Activated CD4-positive, alpha-beta T cell treated with anti-CD3 and anti-CD28 coated beads, Interleukin-10, Interleukin-2, amounts not matched to agents 100 ng/mL and 50 ng/mL, durations not matched to agents 16 hours and 8 hours (primary cell): ENCODE data around the gene ANKRD44.
"Not testable (repeated sequence)": the region's sequence is repeated elsewhere in the genome, so short reads cannot be mapped to it uniquely, and the experiment has no call there.

Experiments used
- DNase-seq: peaks from one replicate; pipeline ENCODE4 v3.0.0-alpha.2; 2020

Gene ANKRD44

GRCh38 chr2:197315371-197315770 is 4.8 kb upstream of the ANKRD44 start:
- DNase-seq, result no peak

GRCh38 chr2:197312186-197312585 is 1.6 kb upstream of the ANKRD44 start:
- no peak for DNase-seq

GRCh38 chr2:197311421-197312033 is 947 bp upstream of the ANKRD44 start:
- DNase-seq, result peak; percentile 34

GRCh38 chr2:197310987-197311420 is 424 bp upstream of the ANKRD44 start:
- no peak for DNase-seq

DNA sequence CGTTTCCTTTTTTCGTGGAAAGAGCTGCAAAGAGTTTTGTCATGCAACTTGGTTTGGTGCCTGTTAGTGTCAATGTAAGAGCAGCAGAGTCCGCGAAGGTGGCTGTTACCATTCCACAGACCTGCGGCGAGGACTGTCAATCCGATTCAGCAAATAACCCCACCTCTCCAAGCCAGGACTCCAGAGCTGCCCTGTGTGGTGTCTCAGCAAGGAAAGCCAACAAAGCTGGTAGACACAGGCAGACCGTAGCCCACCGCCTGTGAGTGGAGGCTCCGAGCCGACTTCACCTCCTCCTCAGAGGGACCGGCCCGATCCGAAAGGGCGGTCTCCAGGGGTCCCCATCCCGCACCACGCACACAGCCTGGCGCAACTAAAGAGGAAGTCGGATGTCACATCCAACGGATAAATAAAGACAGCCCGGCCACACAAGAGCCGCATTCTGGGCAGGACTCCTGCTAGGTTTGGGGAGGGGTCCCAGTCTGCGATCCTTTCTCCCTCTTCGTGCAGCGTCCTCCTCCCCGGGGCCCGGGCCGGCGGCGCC is 819 bp downstream of the ANKRD44 start:
- DNase-seq, result peak; percentile 72

DNA sequence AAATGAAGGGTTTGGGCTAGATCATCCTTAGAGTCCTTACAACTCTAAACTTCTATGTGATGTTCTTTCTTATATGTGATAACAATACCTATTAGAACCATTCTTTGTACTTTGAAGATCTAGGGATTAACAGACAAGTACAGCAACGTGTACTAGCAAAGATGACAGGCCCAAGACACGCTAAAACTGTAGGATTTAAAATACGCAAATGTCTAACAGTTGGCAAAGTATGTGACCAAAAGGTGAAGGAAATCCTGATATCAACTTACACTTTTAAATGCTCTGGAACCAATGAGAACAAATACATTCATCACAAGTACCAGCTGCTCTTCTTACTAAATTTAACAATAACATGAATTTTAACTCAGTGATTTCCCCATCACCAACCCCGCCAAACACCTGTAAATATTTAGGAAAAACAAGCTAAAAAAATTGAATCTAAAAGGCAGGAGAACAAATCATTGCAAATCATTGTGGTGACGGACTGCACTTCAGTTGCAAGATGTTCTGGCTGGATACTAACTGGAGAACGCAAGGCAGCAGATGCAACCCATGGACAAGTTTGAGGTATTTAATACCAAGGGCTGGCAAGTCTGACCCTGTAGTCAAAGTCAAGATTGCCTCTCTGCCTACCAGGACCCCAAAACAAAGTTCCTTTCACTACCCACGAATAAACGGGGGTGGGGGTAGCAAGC is 1.4 kb downstream of the ANKRD44 start:
- DNase-seq, result no peak

DNA sequence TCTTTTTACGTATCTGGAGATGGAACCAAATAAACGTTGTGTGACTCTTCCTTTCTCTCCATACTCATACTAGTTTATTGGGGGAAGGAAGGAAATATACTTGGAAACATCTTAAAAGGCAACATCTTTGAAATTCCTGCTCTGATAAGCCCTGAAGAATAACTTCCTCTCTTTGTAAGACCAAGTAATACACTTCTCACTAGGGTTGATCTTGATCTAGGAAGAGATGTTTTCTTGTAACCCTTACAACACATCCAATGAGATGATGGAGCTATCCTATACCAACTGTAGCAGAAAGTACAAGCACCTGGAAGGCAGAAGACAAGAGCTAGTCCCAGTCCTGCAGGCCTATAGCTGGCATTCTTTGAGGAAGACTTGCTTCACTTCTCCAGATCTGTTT is 2.0 kb downstream of the ANKRD44 start:
- DNase-seq, result peak; percentile 51

GRCh38 chr2:197307933-197308521 is 2.6 kb downstream of the ANKRD44 start:
- peak; percentile 82 for DNase-seq

DNA sequence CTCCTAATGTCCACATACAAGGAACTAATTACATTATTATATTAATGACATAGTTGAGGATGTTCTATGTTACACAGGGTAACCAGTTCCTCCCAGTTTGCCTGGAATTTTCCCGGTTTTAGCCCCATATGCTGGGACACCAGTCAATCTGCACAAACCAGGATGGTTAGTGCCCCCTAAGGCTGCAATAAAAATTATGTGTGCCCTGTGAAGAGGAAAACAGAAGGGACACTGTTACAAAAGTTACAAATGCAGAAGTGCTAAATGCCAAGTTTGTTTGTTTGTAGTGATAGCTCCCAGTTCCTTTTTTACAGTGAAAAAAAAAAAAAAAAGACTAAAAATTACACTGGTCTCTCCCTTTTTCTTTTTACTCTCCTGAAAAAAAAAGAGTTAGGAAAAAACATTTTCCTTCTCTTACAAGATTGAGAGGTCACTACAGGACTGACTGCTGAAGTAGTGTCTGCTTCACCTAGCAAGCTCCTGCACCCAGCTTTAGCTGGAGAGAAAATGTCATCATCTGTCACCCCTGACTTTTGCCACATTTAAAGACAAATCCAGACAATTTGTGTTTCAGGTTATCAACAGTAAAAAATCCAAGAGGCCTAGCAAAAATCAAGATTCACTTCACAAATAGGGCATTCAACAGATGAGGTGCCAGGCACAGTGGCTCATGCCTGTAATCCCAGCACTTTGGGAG is 3.2 kb downstream of the ANKRD44 start:
- DNase-seq, result no peak

DNA sequence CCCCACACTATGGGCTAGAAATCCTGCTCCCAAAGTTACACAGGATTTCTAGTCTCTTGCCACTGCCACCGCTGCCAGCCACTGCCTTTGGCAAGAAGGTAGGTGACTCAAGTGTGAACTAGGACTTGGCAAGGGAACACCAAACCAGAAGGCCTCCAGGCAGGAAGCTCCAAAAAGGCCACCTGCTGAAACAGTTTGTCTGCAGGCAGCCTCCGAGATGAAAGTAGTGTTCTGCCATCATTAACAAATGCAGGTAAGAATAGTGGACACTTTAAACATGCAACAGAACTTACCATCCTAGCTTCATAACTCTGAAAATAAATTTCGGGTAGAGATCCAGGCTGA is 3.9 kb downstream of the ANKRD44 start:
- DNase-seq, result peak; percentile 77

GRCh38 chr2:197306024-197306695 is 4.4 kb downstream of the ANKRD44 start:
- DNase-seq, result no peak

GRCh38 chr2:197304556-197305011 is 6.0 kb downstream of the ANKRD44 start:
- peak; percentile 82 for DNase-seq

- no peak for DNase-seq
These were observed 10.4 kb downstream of the ANKRD44 start for GRCh38 chr2:197300139-197300538.

- no peak for DNase-seq
These were observed 12.0 kb downstream of the ANKRD44 start for GRCh38 chr2:197298609-197299008.

DNA sequence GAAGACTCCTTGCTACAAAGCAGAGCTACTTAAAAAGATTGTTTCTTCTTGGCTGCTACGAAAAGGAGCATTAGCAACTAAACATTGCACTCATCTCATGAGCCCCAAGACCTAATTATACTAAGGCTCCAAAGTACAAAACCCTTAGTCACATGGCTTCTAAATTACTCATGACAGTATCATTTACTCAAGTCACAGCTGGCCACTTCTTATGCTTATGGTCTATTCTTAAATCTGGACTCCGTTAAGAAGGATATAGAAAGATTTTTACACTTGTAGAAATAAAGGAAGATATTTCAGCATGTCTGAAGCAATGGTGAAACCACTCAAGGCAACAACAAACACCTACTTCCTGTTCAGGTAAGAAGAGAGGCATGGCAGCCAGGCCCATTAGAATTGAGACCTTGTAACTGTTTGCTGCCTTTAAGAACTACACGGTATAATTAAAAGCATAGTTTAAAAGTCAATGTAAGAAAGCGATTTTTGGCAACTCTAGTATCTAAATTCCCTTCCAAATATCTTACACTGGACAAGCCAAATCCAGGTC is 12.7 kb downstream of the ANKRD44 start:
- peak; percentile 76 for DNase-seq

DNA sequence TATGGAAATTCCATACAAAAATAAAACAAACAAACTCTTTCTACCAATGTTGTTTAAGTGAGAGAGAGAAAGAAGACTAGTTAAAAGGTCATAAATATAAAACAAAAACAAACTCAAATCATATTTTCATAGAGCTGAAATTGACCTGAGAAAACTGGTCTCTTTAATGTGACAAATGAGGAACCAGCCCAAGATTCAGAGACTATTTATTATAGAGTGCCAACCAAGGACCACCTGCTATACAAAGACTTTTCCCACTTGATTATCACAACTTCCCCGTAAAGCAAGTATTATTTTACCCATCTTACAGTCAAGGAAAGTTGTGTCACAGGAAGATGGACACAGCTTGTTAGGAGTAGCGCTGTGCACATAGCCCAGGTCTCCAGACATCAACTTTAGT is 13.3 kb downstream of the ANKRD44 start:
- DNase-seq, result no peak

GRCh38 chr2:197296835-197297234 is 13.7 kb downstream of the ANKRD44 start:
- peak; percentile 59 for DNase-seq

DNA sequence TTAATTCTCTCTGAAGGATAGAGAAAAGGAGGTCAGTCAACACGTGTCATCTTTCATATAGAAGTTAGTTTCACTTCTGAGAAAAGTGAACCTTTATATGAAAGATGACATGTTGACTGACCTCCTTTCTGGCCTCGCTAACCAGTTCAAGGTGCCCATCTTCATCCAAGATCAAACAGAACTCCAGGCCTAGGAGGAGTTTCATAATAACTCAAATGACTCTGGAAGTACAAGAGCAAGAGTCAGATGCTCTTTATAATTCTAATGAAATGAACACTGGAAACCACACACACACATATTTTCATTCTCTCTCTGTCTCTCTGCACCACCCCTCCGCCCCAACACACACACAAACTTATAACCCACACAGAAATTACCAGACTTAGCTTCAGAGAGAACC is 16.3 kb downstream of the ANKRD44 start:
- DNase-seq, result peak; percentile 72

- peak; percentile 73 for DNase-seq
These were observed 17.1 kb downstream of the ANKRD44 start for GRCh38 chr2:197293252-197294007.

DNA sequence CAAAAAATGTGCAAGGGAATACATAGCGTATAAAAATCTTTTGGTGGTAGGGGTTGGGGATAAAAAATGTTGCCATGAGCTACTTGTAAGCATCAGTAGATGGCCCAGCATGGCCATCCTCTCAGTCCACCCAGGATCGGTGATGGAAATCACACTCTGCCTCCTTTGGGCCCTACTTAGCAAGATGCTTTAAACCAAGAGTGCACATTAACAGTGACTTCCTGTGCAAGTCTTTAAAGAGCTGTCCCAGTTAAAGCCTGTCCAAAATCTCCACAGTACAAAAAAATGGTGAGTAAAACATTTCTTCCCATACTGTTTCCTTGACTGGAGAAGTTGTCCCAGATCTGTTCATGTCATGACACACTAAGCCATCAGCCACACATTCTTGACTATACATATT is 18.0 kb downstream of the ANKRD44 start:
- peak; percentile 51 for DNase-seq

DNA sequence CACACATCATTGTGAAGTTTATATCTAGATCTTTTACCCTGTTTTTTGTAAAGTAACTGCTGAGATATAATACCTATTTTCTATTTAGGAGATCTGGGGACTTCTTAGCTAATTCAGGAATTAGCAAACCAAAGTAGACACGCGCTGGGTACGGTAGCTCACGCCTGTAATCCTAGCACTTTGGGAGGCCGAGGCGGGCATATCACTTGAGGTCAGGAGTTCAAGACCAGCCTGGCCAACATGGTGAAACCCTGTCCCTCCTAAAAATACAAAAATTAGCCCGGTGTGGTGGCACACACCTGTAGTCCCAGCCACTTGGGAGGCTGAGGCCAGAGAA is 23.0 kb downstream of the ANKRD44 start:
- not testable (repeated sequence) for DNase-seq
